NCI-H345 treated with DMSO at 0.1 percent for 48 hours (cell line): ENCODE data around the gene FOXQ1.
"Not testable (repeated sequence)": the region's sequence is repeated elsewhere in the genome, so short reads cannot be mapped to it uniquely, and the experiment has no call there.

Source experiments
- DNase-seq: peaks from one replicate; lab custom pipeline; 2025; ENCODE audit not compliant: unreplicated experiment; lab: John Stamatoyannopoulos, UW

Gene FOXQ1

DNA sequence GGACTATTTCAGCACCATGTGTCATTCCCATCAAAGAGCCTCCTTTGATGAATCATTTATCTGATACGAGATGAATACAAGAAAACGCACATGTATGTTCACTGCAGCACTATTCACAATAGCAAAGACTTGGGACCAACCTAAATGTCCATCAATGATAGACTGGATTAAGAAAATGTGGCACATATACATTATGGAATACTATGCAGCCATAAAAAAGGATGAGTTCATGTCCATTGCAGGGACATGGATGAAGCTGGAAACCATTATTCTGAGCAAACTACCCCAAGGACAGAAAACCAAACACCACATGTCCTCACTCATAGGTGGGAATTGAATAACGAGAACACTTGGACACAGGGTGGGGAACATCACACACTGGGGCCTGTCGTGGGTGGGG lies 49.8 kb downstream of the FOXQ1 start:
- not testable (repeated sequence) for DNase-seq

DNA sequence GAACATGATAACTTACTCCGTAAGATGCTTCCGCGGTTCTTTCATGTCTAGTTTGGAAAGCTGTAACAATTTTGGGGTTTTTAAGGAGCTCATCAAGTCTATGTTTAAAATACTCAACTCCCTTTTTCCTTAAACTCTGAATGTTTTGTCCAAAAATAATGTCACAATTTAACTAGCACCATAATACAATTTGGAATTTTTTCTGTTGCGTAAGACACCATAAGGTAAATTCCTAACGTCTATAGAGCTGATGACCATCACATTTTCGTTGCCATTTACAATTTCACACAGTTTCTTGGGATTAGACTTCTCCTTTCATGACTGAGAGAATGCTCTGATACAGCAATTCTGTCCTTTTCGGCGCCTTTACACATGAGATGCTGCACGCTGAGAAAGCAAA lies 50.7 kb downstream of the FOXQ1 start:
- no peak for DNase-seq

DNA sequence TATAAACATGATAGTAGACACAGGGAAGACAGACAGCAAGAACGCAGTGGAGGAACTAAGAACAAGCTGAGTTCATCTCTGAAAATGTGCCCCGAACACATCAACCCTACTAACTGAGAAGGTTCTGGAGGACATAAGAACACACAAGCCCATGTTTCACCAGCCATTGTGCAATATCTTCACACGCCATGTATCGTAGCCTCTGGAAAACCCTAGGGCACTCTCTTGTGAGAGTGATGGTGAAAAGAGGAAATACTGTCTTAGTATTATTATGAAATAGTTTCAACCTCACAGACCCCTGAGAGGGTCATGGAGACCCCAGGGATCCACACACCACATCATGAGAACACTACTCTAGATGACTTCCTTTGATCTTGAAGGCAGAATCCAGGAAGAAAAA lies 51.4 kb downstream of the FOXQ1 start:
- no peak for DNase-seq

DNA sequence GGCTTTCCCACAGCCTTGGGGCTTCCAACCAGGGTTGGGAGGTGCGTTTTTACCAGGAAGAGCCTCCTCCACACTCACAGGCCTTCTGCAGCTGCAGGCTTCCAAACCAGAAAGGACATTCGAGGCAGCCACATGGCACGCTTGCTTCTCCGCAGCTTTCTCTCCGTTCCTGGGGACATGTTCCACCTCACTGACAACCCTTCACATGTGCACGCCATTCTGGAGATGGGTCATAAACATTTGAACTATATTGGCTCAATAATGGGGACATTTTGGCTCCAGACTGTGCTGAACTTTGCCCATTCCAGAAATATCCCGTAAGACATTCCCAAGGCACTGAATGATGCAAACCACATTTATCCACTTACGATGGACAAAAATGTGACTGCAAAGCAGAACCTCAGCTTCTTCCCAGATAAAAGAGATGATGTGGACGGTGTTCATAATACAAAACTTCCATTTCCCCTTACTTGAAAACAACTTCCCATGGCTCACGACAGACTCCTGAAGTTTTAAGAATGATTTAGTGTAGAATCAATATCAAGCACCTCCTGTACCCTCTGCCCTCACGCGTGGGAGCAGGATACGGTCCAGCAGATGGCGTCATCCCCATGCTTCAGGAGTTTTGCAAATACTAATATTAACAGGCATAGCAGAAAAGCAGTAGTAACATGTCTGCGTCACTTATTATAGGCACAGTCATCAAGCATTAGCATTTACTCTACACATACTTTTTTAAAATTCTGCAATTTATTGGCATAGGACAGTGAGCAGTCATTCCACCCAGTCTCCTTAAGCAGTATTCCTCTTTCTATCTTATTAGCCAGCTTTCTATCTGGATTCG lies 52.1 kb downstream of the FOXQ1 start:
- DNase-seq, result no peak
